ENCODE data around the gene ADAM12.

ADAM12 gene

GRCh38 chr10:126123466-126123865, 264.8 kb downstream of the ADAM12 start:
- ChIA-PET CTCF (no interaction called here), POLR2A (no interaction called here)
- Histone ChIP-seq H3K4me1 (ENCODE audit: control insufficient read depth, insufficient read depth, low read length) (no peaks in the 10 kb centered on the region), H3K27ac (ENCODE audit: extremely low read depth, low read depth, low read length) (no peak overlapping the region), H3K4me3 (ENCODE audit: low read depth, low read length) (no peak overlapping the region), H3K9me3 (ENCODE audit: control insufficient read depth, insufficient read depth, low read depth, low read length) (no peaks in the 10 kb centered on the region), H3K36me3 (ENCODE audit: control insufficient read depth in 2 of 2, insufficient read depth in 1 of 2, low read length in 2 of 2) (no peaks in the 10 kb centered on the region)
- TF ChIP-seq ZNF37A (tag by site-specific recombination; IDR thresholded peaks at IDR 0.05) (no peak), PBX3 (CRISPR knock-in tag; IDR thresholded peaks at IDR 0.05) (no peak)

DNA sequence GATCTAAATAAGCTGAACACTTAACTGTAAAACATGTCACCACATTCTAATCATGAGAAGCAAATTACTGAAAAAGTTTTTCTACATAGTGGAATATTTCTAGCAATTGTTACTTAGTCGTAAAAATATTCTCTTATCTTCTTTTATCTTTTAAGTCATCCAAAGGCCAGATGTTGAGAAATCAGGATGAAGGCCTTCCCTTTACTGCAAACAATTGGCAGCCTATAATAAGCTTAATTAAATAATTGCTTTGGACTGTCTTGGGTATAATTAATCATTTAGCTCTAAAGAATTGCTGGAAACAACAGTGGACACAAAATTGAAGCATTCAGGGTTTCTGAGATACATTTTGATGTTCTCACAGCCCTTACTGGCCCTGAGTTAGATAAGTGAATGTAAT, 265.4 kb downstream of the ADAM12 start:
- Histone ChIP-seq H3K4me3 (ENCODE audit: low read depth, low read length) (no peak overlapping the region), H3K4me1 (ENCODE audit: control insufficient read depth, insufficient read depth, low read length) (no peaks in the 10 kb centered on the region), H3K27ac (ENCODE audit: extremely low read depth, low read depth, low read length) (no peak overlapping the region), H3K36me3 (ENCODE audit: control insufficient read depth in 2 of 2, insufficient read depth in 1 of 2, low read length in 2 of 2) (no peaks in the 10 kb centered on the region), H3K9me3 (ENCODE audit: control insufficient read depth, insufficient read depth, low read depth, low read length) (no peaks in the 10 kb centered on the region)
- TF ChIP-seq ZNF24 (tag by site-specific recombination; IDR thresholded peaks at IDR 0.05) (no peak), ZNF433 (tag by site-specific recombination; IDR thresholded peaks at IDR 0.05; ENCODE audit: low read depth) (no peak), OVOL3 (tag by site-specific recombination; IDR thresholded peaks at IDR 0.05) (no peak), ZNF10 (tag by site-specific recombination; IDR thresholded peaks at IDR 0.05) (no peak), REPIN1 (tag by site-specific recombination; IDR thresholded peaks at IDR 0.05; ENCODE audit: low read depth) (no peak), SALL2 (tag by site-specific recombination; IDR thresholded peaks at IDR 0.05; ENCODE audit: borderline replicate concordance) (no peak), ZNF776 (tag by site-specific recombination; IDR thresholded peaks at IDR 0.05; ENCODE audit: borderline replicate concordance) (no peak), ZNF548 (tag by site-specific recombination; IDR thresholded peaks at IDR 0.05) (no peak), ZNF610 (tag by site-specific recombination; IDR thresholded peaks at IDR 0.05; ENCODE audit: borderline replicate concordance) (no peak), ZNF707 (tag by site-specific recombination; IDR thresholded peaks at IDR 0.05) (no peak), ZNF629 (tag by site-specific recombination; IDR thresholded peaks at IDR 0.05) (no peak)
- ChIA-PET CTCF (no interaction called here), POLR2A (no interaction called here)

DNA sequence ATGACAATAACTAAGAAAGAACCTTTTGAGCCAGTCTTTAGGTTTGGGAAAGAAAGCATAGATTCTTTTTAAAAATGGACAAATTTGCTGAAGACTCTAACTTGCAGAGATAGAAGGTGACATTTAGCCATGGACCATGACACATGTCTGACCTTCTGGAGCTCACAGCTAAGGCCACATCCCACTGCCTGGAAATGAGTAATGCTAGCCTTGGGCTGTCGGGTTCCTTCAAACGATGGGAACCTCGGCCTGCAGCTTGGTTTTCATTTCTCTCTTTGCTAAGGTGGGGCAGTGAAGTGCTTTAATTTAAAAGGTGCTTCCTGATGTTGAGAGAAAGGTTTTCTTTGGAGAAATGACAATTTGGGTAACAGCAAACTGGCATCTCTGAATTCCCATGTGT, 268.7 kb downstream of the ADAM12 start:
- CTCF ChIA-PET: no interaction called here
- no peak overlapping the region for H3K27ac ChIP-seq (ENCODE audit: extremely low read depth, low read depth, low read length)
- no peaks in the 10 kb centered on the region for H3K4me1 ChIP-seq (ENCODE audit: control insufficient read depth, insufficient read depth, low read length)
- H3K4me3 ChIP-seq (ENCODE audit: low read depth, low read length): no peak overlapping the region
- H3K36me3 ChIP-seq (ENCODE audit: control insufficient read depth in 2 of 2, insufficient read depth in 1 of 2, low read length in 2 of 2): no peaks in the 10 kb centered on the region
- no peaks in the 10 kb centered on the region for H3K9me3 ChIP-seq (ENCODE audit: control insufficient read depth, insufficient read depth, low read depth, low read length)
- POLR2A ChIA-PET: no interaction called here
- TF ChIP-seq ZNF404 (tag by site-specific recombination; IDR thresholded peaks at IDR 0.05) (no peak), ZNF138 (tag by site-specific recombination; IDR thresholded peaks at IDR 0.05; ENCODE audit: borderline replicate concordance) (no peak), ATF2 (tag by site-specific recombination; IDR thresholded peaks at IDR 0.05; ENCODE audit: low read depth) (no peak), ZNF548 (tag by site-specific recombination; IDR thresholded peaks at IDR 0.05) (no peak), ZNF596 (tag by site-specific recombination; IDR thresholded peaks at IDR 0.05) (no peak), ZNF335 (tag by site-specific recombination; conservative IDR thresholded peaks at IDR 0.05) (no peak), ZNF311 (tag by site-specific recombination; IDR thresholded peaks at IDR 0.05; ENCODE audit: borderline replicate concordance) (no peak), ZNF211 (tag by site-specific recombination; IDR thresholded peaks at IDR 0.05; ENCODE audit: low read depth) (no peak)
- TF ChIP-seq, protein P1, sequence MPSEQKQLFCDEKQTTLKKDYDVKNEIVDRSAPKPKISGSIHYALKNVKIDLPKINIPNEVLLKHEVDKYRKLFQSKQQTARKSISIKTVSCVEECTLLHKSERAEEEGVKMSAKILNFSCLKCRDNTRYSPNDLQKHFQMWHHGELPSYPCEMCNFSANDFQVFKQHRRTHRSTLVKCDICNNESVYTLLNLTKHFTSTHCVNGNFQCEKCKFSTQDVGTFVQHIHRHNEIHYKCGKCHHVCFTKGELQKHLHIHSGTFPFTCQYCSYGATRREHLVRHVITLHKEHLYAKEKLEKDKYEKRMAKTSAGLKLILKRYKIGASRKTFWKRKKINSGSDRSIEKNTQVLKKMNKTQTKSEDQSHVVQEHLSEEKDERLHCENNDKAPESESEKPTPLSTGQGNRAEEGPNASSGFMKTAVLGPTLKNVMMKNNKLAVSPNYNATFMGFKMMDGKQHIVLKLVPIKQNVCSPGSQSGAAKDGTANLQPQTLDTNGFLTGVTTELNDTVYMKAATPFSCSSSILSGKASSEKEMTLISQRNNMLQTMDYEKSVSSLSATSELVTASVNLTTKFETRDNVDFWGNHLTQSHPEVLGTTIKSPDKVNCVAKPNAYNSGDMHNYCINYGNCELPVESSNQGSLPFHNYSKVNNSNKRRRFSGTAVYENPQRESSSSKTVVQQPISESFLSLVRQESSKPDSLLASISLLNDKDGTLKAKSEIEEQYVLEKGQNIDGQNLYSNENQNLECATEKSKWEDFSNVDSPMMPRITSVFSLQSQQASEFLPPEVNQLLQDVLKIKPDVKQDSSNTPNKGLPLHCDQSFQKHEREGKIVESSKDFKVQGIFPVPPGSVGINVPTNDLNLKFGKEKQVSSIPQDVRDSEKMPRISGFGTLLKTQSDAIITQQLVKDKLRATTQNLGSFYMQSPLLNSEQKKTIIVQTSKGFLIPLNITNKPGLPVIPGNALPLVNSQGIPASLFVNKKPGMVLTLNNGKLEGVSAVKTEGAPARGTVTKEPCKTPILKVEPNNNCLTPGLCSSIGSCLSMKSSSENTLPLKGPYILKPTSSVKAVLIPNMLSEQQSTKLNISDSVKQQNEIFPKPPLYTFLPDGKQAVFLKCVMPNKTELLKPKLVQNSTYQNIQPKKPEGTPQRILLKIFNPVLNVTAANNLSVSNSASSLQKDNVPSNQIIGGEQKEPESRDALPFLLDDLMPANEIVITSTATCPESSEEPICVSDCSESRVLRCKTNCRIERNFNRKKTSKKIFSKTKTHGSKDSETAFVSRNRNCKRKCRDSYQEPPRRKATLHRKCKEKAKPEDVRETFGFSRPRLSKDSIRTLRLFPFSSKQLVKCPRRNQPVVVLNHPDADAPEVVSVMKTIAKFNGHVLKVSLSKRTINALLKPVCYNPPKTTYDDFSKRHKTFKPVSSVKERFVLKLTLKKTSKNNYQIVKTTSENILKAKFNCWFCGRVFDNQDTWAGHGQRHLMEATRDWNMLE (tag by site-specific recombination; conservative IDR thresholded peaks at IDR 0.05; ENCODE audit: low read depth): no peak
- TF ChIP-seq, protein P2, sequence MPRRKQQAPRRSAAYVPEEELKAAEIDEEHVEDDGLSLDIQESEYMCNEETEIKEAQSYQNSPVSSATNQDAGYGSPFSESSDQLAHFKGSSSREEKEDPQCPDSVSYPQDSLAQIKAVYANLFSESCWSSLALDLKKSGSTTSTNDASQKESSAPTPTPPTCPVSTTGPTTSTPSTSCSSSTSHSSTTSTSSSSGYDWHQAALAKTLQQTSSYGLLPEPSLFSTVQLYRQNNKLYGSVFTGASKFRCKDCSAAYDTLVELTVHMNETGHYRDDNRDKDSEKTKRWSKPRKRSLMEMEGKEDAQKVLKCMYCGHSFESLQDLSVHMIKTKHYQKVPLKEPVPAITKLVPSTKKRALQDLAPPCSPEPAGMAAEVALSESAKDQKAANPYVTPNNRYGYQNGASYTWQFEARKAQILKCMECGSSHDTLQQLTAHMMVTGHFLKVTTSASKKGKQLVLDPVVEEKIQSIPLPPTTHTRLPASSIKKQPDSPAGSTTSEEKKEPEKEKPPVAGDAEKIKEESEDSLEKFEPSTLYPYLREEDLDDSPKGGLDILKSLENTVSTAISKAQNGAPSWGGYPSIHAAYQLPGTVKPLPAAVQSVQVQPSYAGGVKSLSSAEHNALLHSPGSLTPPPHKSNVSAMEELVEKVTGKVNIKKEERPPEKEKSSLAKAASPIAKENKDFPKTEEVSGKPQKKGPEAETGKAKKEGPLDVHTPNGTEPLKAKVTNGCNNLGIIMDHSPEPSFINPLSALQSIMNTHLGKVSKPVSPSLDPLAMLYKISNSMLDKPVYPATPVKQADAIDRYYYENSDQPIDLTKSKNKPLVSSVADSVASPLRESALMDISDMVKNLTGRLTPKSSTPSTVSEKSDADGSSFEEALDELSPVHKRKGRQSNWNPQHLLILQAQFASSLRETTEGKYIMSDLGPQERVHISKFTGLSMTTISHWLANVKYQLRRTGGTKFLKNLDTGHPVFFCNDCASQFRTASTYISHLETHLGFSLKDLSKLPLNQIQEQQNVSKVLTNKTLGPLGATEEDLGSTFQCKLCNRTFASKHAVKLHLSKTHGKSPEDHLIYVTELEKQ (tag by site-specific recombination; IDR thresholded peaks at IDR 0.05; ENCODE audit: borderline replicate concordance): no peak
